Tibial nerve (tissue), 4 donors: ENCODE results near the gene IGF1R. TPM values are rescaled to one million over a fixed set of nuclear protein-coding genes. Genes with fewer than 3 reads are reported as not detected.

Experiments
- DNase-seq, 2 donors: peaks; one replicate each; pipeline ENCODE4 v3.0.0-alpha.2; 2019; ENCODE audit warnings: low spot score in 2 of 2
- H3K27ac ChIP-seq, 4 donors: fragments of 200-600 bp; sonication (generic) in 3 of 4; one replicate each; pipeline ENCODE4 v1.5.1; 2017 to 2019; ENCODE audit warnings: mild to moderate bottlenecking in 1 of 4
- H3K27me3 ChIP-seq, 2 donors: fragments of 200-600 bp; sonication (generic) in 1 of 2; one replicate each; pipeline versions ENCODE4 v1.5.1 to v1.6.0; 2017 to 2019
- H3K36me3 ChIP-seq, 3 donors: fragments of 200-600 bp; sonication (generic); one replicate each; pipeline ENCODE4 v1.5.1; 2018 to 2019
- H3K4me1 ChIP-seq, 4 donors: fragments of 200-600 bp; sonication (generic) in 3 of 4; one replicate each; pipeline ENCODE4 v1.5.1; 2017 to 2019
- H3K4me3 ChIP-seq, 4 donors: fragments of 200-600 bp; sonication (generic) in 3 of 4; one replicate each; pipeline ENCODE4 v1.5.1; 2017 to 2019; ENCODE audit warnings: mild to moderate bottlenecking in 1 of 4, moderate library complexity in 1 of 4
- H3K9me3 ChIP-seq, 4 donors: fragments of 200-600 bp; sonication (generic) in 3 of 4; one replicate each; pipeline ENCODE4 v1.5.1; 2017 to 2019
- CTCF ChIP-seq, 5 experiments: fragments of 200-600 bp in 3 of 5; fragments of 450-650 bp in 2 of 5; sonication (generic) in 3 of 5; IDR thresholded peaks; one replicate each; pipeline ENCODE4 v1.5.1; 2016 to 2019; ENCODE audit warnings: antibody characterized with exemption in 5 of 5, mild to moderate bottlenecking in 3 of 5, moderate library complexity in 2 of 5
- EP300 ChIP-seq, 2 donors: sonication (generic); formaldehyde crosslinking; IDR thresholded peaks; one replicate each; pipeline ENCODE4 v1.6.1; 2017; ENCODE audit warnings: antibody characterized with exemption in 2 of 2, mild to moderate bottlenecking in 1 of 2
- POLR2A ChIP-seq, 2 donors: fragments of 450-650 bp; IDR thresholded peaks; one replicate each; pipeline ENCODE4 v1.6.1; 2017; ENCODE audit warnings: antibody characterized with exemption in 2 of 2, mild to moderate bottlenecking in 2 of 2, moderate library complexity in 2 of 2
- WGBS, 2 donors: methylation state at CpG; one replicate each; pipeline ENCODE4 v1.1.5; 2018; 5-methylcytosine and 5-hydroxymethylcytosine counted together
- total RNA-seq, 4 donors: library from RNA; depleted of rRNA; stranded (reverse); fragments of >200 nt; gene quantifications; one replicate each; pipeline ENCODE4 v1.1.0, GENCODE V29; 2016

Gene IGF1R
- total RNA-seq, 4 donors from 2014 or later: 82.5 to 164 (median 111) TPM

DNA sequence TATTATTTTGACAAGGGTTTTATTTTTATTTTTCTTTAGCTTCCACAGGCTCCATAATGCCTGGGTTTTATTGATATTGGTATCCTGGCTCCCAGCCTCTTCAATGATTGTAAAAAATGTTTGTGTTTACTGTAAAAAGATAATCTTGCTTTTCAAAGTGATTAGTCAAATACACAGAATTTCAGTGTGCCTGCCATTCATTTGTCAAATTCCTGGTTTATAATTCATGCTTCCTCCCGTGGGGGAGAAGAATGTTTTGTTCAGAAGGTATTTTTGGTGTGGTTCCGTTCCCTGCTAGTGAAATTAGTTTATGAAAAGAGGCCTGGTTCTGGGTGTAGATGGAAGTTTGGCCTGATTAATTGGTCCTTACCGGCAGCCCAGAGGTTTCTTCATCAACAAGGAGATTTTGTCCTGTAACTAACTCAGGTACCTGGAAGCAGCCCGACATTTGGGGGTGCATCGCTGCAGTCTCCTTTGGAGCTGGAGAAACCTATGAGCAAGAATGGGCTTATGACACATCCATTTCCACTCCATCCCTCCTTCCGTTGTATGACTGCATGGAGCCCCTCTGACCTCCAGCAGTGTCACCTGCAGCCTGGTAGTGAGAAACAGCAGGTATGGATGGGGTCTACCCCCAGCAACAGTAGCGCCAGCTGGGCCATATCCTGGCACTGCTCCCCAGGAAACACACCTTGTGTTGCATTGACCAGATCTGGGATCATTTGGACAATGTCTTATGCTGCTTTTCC, 257.8 kb downstream of the IGF1R start:
- H3K27ac ChIP-seq: peak overlapping the region in 1 of 4 donors; percentile 25
- H3K4me3 ChIP-seq: no peak overlapping the region

DNA sequence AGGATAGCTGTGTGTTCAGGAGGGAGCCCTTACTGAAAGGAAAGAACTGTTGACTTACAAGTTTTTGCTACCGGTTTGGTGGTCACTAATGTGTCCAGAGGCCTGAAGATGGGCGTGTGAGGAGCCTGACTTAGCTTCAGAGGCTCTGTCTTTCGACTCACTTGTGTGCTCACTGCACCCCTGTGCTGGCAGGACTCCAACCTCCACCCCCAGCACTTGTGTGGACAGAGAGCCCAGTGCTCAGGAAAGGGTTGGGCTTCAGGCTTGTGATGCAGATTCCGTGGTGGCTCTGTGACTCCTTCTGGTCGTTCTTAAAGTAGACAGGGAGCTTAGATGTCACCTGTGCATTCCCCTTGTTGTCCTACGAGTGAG, 258.4 kb downstream of the IGF1R start:
- no peak for DNase-seq
- 51 to 78% methylated on average over 6 of the region's 6 CpGs for WGBS, 2 donors
- peaks cover 0 to 45% (median 3%) of the 10 kb centered on the region in 4 donors for H3K4me1 ChIP-seq

More for the DNA sequence above, 257.8 kb downstream of the IGF1R start:
- Histone ChIP-seq H3K27me3 (no peaks in the 10 kb centered on the region), H3K9me3 (no peaks in the 10 kb centered on the region), H3K4me1 (peaks cover 0 to 45% (median 3%) of the 10 kb centered on the region in 4 donors), H3K36me3 (peaks cover 0 to 32% (median 0%) of the 10 kb centered on the region in 3 donors)
- no peak for DNase-seq
- no peak for TF ChIP-seq POLR2A (IDR thresholded peaks at IDR 0.05)
- no peak for TF ChIP-seq EP300 (IDR thresholded peaks at IDR 0.05)
- TF ChIP-seq CTCF (IDR thresholded peaks at IDR 0.05): no peak
- 64 to 70% methylated on average over 7 of the region's 7 CpGs for WGBS, 2 donors

DNA sequence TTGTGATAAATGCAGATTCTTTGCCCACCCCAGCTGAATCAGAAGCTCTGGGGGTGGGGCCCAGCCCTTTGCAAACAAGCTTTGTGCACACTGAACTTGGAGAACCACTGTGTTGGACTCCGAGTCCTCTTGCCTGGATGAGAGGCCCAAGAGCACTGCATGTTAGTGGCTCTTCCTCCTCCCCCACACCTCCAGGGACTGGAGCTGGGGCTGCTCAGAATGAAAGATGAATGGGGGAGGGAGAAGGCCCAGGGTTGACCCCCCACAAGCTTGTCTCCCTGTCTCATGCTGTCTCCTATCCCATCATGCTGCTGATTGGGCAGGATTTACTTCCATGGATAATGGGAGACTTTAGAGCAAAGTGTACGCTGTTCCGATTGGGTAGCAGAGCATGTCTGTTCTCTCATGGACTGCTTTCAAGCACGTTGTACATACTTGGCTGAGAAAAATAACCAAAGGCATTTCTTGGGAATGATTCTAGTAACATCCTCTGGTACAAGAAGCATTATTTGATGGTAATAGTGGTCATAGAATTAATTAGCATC, 259.7 kb downstream of the IGF1R start:
- TF ChIP-seq CTCF (IDR thresholded peaks at IDR 0.05) (no peak), EP300 (IDR thresholded peaks at IDR 0.05) (no peak)
- peaks cover 0 to 50% (median 0%) of the 10 kb centered on the region in 3 donors for H3K36me3 ChIP-seq
- H3K4me3 ChIP-seq: no peak overlapping the region
- no peak overlapping the region for H3K27ac ChIP-seq
- DNase-seq: no peak
- no peaks in the 10 kb centered on the region for H3K27me3 ChIP-seq
- H3K9me3 ChIP-seq: no peaks in the 10 kb centered on the region
- peaks cover 0 to 39% (median 3%) of the 10 kb centered on the region in 4 donors for H3K4me1 ChIP-seq
- 89 to 91% methylated on average over 3 to 4 of the region's 4 CpGs for WGBS, 2 donors

More for the DNA sequence above, 258.4 kb downstream of the IGF1R start:
- Histone ChIP-seq H3K27me3 (no peaks in the 10 kb centered on the region), H3K4me3 (no peak overlapping the region), H3K27ac (no peak overlapping the region), H3K9me3 (no peaks in the 10 kb centered on the region), H3K36me3 (peaks cover 0 to 37% (median 0%) of the 10 kb centered on the region in 3 donors)
- no peak for TF ChIP-seq POLR2A (IDR thresholded peaks at IDR 0.05)
- TF ChIP-seq CTCF (IDR thresholded peaks at IDR 0.05): no peak
- TF ChIP-seq EP300 (IDR thresholded peaks at IDR 0.05): no peak

DNA sequence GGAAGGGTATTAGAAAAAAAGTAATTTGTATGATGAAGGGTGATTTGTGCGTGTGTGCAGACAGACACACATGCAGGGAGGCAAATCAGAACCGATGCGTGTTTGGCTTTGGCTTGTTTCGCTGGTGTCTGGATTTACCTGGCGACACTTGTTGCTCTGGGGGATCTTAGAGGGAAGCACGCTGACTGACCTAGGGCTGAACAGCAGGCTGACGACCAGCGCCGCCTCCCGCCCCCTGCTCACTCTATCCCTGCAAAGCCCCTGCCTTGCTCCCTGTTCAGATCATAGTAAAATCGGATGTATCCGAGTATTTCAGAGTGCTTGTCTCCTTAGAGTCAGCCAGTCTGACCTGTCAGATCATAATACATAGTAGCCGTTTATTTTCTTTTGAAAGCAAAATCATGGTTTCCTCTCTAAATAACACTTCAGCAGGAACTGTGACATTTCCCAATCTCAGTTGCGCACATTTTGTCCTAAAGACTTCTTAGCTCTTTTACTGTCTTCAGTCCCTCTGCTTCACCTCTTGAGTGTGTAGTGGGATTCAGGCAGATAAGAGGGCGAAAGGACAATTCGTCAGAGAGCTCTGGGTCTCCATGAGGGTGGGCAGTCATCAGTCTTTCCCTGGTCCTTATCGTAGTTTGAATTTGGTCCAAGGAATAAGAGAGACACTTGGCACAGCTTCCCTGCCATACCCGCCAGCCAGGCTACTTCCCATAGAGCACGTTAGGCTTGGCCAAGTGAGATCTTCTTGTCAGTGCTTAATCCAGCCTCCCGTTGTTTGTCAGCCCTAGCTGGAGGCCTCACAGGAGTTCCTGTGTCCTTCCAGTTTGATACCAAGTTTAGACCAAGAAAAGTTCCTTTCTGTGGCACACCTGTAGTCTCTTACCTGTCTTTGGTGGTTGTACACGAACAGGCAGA, 261.9 kb downstream of the IGF1R start:
- DNase-seq: no peak
- Histone ChIP-seq H3K4me3 (no peak overlapping the region), H3K27me3 (no peaks in the 10 kb centered on the region), H3K36me3 (peaks cover 0 to 72% (median 0%) of the 10 kb centered on the region in 3 donors), H3K9me3 (no peaks in the 10 kb centered on the region), H3K4me1 (peaks cover 0 to 38% (median 3%) of the 10 kb centered on the region in 4 donors), H3K27ac (no peak overlapping the region)
- TF ChIP-seq POLR2A (IDR thresholded peaks at IDR 0.05): no peak
- TF ChIP-seq EP300 (IDR thresholded peaks at IDR 0.05): no peak
- no peak for TF ChIP-seq CTCF (IDR thresholded peaks at IDR 0.05)
- WGBS, 2 donors: 88 to 90% methylated on average over 21 of the region's 21 CpGs
